IPS-11a (cell line): ENCODE data around the gene MRPL3.

Source experiments
- H3K4me3 ChIP-seq: one replicate; pipeline ENCODE4 v1.5.1; 2013; ENCODE audit warnings: low read depth, low read length, control low read depth

MRPL3 gene

GRCh38 chr3:131421301-131421700 is 81.5 kb downstream of the MRPL3 start:
- H3K4me3 ChIP-seq: no peak overlapping the region

DNA sequence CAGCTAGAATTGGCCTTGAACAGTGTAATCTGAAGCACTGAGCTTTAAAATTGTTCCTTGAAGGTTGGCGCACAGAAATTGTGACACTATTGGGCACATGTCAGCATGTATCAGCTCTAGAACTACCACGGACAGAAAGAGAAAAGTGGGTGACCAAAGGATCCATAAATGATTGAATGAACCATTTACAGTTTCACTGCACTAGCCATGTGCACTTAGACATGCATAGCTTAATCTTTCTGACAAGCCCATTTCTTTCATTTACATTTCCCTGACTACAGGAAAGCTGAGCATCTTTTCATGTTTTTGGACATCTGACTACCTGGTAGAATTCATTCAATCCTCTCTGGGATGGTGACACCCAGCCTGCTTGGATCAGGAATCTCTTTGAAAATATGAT is 85.0 kb downstream of the MRPL3 start:
- H3K4me3 ChIP-seq: no peak overlapping the region
